Activated CD4-positive, alpha-beta T cell treated with anti-CD3 and anti-CD28 coated beads for 1 hour (primary cell): Measurements from ENCODE around the gene CNTNAP5.

ENCODE experiments used
- DNase-seq: peaks from one replicate; pipeline ENCODE4 v3.0.0-alpha.2; 2020

CNTNAP5 gene

DNA sequence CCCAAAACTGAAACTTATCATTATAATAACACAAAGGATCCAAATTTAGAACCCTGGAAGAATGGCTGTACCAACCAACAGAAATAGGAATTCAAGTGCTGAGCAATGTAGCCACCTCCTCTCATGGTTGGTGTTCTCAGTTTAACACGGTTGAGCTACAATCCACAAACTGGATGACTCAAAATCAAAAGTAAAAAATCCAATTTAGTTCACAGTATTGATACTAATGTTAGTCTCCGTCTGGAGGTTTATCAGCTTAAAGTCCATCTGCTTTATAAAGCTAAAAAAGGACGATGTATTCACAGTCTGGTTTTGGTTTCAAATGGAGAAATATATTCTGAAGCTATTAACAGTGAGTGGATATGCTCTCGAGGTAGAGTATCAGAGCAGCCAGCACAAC is 40.5 kb downstream of the CNTNAP5 start:
- DNase-seq: no peak

DNA sequence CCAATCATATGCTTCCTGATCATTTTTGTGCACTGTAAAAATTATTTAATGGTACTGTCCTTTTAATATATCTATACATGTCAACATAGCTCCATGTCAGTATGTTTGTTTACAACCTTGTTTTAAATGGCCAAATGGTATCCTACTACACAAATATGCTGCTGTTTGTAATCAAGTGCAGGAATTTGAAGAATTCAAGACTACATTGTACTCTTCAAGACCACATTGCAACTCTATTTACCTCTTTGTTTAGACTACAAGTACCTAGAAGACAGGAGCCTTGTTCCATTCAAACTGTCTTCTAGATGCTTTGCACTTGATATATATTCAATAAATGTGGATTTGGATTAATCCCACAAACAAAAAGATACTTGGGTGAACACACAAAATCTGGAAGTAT is 41.7 kb downstream of the CNTNAP5 start:
- DNase-seq: no peak

DNA sequence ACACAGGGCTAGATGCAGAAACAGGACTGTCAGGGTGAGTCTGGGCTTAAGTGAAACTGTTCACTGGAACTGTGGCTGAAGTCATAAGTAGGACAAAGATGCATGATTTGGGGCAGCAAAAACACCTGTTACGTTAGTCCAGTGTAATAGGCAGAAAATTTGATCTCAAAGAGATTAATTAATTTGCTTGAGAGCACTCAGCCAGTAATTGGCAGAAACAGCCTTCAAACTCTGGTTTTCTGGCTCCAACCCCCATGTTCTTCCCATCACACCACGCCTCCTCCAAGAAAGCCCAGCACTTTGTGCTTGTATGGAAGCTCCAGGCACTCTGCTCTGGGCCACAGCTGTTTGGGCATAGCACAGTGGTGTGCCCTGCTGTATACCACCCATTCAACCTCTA is 54.0 kb downstream of the CNTNAP5 start:
- DNase-seq: no peak

DNA sequence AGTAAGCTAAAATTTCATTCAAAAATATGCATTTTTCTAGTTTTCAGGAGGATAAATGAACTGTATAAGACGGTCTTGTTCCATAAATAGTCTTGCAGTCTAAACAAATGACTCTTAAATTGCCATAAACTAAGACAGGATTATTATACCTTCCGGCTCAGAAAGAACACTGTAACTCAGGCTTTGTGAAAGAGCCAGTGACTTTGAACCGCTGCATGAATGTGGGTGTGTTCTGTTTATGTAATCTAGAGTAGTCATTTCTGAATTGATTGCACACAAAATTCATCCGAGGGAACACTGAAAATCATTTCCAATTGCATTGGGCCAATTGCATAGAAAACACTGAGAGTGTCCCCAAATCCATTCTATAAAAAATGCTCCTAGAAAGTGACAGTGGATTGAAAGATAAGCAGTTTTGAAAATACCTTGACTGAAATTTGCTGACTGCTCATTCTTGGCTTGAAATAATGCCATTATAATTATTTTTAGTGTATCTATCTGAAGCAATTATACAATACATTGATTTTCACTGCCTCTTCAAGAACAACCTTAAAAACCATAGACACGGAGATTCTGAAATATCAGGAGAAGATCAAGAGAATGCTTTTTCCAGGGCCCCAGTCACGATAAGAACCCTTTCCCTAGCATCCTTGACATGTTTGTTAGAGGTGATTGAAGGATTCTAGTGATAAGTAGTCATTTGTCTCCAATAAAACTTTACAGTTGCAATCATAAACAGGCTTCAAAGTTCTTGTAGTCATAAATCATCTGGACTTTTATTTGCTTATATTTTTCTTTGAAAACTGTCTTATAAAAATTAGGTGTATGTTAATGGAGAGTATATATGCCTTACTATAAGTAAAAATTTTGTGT is 55.4 kb downstream of the CNTNAP5 start:
- no peak for DNase-seq

DNA sequence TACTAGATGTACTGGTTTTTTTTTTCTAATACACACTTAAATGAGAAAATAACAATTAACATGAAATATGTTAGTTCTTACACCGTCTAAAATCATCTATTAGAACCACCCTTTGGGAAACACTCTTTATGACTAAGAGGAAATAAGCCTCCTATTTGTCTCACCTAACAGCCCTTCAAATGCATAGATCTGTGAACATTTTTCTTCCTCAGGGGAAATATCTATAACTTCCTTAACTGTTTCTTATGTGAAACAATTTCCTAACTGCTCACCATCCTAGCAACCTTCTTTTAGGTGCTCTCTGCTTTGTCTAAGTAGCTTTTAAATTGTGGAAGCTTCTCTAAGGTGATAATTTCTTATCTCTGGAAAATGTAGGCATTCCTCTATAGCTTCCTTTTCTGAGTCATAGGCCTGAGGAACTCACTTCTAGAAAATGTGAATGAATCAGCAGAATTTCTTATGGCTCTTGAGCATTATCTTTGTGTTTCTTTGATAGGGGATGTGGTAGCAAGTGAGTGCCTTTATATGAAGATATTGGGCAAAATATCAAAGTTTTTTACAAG is 56.1 kb downstream of the CNTNAP5 start:
- no peak for DNase-seq

DNA sequence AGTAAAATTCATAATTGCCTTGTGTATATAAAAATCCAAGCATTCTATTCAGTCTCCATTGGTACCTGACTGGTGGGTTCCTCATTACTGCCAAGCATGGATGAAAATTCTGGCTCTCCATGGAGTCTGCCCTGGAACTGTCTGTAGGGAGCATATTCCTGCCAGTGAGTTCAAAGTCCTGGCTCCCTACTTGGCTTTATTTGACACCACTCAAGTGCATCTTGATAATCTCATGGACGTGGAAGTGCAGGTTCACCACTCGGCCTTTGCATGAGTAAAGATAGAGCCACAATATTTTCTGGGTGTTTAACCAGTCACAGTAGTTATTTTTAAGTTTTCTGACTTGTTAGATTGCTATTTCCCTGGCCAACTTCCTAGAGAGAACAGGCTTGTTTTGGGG is 63.5 kb downstream of the CNTNAP5 start:
- no peak for DNase-seq

DNA sequence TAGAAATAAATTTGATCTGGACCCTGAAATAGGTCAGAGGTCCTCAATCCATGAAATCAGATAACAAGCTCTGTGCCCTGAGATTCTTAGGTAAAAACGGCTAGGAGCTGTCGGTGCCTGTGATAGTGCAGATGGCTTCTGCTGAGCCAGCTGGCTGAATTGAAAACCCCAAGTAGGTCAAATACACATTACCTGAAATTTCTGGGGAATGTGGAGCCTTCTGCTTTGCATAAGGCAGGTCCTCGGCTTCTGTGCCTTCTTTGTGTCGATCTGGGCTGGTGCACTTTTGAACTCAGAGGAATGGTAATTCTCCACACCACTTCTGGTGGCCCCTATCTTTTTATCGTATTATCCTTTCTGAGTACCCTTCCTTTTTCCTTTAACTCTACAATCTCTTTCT is 66.6 kb downstream of the CNTNAP5 start:
- DNase-seq: no peak

DNA sequence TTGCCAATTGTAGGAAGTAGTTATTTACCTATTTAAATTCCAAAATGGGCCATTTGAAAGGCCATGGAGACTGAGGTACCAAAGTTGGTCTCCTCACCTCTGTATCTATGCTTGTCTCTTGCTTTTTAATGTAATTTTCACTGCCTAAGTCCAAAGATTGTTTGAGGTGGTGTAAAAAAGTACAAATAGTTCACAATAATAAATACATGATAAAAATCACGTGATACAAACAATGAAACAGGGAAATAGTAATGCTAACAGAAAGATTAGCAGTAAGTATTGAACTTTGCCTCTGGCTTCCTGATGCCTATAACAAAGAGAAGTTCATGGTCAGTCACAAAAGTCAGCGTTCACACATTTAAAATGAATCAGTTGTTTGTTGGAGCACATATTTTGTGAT is 67.6 kb downstream of the CNTNAP5 start:
- no peak for DNase-seq

DNA sequence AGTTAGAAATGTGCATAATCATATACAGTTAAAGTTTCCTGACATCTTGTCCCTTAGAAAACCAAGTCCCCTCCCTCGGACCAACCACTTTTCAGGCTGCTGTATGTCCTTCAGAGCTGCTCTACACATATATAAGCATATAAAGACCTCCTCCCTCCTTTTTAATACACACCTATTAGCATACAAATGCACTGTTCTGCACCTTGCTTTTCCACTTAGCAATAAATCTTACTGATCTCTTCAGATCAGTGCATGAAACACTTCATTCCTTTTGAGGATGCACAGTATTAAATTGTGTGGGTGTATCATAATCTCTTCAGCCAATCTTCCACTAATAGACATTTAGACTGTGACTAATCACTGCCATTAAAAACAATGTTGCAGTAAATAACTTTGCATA is 79.8 kb downstream of the CNTNAP5 start:
- DNase-seq: no peak

DNA sequence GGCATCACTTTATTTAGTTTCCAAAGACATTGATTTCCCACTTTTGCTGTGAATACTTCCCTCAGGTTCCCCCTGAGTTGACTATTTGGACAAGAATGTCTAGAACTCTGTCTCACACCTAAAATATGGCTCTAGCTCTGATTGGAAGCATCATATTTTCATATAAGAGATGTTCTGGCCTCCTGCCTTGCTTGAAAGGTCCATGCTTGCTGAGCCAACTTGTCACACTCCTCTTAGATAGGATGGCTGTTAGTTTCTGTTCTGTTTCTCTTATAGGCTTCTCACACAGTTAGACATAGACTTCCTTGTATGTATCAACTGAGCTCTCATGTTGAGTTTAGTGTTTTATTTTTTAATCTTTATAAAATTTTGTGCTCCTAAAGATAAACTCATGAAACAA is 87.1 kb downstream of the CNTNAP5 start:
- DNase-seq: no peak

DNA sequence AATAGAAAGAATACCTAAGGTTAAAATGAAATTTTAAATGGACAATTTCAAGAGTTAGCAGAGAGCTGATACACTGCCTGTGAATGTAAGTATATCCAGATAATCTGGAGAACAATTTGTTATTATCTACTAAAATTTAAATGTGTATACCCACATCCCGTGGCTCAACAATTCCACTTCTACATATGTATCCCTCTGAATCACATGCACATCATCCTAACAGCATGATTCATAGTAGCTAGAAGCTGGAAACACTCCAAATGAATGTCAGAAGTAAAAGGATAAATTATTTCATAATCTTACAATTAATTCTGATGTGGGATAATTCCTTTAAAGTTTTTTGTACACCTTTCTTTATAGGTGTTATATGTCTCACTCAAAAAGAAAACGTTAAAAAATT is 87.9 kb downstream of the CNTNAP5 start:
- no peak for DNase-seq

DNA sequence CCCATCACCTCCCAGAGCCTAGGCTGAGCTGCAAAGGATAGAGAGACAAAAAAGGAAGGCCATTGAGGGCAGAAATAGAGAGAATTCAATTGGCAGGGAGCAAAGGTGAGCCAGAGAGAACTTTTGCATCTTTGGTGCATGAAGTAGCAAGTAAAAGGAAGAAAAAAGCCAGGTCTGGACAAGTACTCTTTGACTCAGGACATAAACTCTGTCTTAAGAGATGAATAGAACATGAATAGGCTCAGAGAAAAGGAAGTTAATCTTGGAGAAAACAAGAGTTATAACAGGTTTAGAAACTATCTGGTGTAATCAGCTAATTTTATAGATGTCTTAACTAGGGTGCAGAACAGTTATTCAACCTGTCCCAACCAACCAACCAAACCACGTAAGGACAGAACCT is 95.2 kb downstream of the CNTNAP5 start:
- no peak for DNase-seq

DNA sequence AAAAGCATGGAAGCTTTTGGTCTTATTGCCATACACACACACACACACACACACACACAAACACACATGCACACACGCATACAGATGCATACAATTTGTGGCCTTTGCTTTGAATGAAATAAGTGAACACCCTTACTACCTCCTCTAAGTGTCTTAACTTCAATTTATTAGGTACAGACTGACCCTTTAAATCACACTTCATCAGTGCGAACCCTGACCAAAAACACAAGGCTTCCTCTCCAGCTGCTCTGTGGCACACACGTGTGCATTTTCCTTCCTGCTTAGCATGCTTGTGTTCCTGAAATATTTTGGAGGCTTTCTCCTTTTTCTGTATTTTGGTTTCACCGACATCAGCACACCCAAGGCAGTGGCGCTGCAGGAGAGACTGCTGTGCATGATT is 96.0 kb downstream of the CNTNAP5 start:
- no peak for DNase-seq

DNA sequence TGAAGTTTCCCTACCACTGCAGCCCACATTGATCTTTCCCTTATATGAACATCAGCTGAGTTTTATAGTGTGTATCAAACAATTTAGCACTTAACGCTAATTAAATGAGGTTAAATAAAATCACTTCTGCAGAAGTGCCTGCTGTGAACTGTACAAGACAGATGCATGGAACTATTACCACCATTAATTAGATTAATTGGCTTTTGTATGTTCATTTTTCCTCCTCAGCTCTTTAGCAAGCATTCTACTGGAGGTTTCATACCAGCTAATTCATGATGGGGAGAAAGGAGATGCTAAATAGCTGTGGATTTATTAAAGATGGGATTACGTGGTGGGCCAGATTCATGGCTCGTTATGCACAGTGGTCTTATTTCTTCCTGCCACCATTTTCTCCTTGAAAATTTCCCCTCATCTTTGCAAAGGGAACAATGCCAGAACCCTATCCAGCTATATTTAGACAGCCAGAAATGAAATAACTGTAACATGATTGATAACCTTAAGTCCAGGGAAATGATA is 96.7 kb downstream of the CNTNAP5 start:
- no peak for DNase-seq

DNA sequence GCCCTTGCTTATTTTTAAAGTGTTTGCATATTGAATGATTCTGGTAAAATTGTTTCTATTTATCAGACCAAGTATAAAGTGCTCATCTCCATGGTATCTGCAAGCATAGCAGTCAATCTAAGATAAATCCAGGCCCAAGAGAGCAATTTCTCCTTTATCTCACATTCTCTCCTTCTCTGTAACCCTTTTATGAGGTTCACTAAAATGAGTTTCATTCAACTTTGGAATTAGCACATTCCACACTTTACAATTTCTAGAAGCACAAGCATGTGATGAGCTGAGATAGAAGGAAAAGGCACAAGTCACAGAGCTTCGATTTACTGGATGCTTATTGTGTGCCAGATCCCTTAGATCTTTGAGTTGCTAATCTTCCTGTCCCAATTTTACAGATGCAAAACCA is 97.3 kb downstream of the CNTNAP5 start:
- no peak for DNase-seq

DNA sequence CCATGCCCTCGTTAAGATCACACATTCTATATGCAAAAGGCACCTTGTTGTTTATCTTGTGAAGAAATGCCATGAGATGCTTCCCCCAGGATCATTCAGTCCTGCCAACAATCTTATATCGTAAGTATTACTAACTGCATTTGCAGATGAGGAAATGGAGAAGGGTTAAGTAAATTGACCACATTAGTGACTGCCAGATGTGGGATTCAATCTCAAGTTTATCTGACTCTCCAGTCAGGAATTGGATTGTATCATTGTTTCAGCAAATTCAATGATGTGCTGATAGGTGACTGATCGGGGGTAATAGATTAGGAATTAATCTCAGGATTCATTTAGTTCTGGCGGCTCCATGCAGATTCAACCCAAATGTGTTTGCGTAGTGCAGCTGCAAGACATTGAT is 106.2 kb downstream of the CNTNAP5 start:
- no peak for DNase-seq

DNA sequence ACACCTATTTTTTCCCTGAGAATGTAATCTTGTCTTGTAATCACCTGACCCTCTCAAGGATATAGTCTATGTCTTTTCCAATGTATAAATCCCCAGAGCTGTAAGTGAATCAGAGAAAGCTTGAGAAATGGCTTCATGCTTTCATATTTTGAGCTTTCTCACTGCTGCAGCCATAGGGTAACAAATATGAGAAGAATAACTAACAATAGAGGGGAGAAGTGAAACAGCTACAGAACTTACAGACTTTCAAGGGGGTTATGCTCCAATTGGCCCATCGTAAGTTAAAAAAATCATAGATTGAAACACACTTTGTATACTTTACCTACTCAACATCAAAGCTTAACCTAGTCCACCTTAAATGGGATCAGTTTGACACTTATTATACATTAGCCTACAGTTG is 111.0 kb downstream of the CNTNAP5 start:
- DNase-seq: no peak

DNA sequence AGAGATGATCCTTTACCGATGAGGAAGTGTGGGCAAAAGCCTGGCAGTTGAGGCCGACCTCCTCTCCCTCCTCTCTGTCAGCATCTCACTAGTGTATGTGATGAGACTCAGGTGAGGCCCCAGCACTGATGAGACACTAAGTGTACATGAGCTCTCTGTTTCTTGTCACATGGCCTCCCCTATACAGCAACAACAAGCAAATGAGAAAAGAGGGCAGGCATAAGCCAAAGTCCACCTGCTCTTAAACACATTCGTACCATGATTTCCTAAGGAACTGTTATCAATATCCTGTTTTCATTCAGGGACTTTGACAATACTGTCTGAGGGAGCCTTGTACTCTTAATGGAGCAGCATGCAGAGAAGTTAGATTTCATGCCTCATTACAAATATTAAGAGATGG is 113.0 kb downstream of the CNTNAP5 start:
- no peak for DNase-seq

DNA sequence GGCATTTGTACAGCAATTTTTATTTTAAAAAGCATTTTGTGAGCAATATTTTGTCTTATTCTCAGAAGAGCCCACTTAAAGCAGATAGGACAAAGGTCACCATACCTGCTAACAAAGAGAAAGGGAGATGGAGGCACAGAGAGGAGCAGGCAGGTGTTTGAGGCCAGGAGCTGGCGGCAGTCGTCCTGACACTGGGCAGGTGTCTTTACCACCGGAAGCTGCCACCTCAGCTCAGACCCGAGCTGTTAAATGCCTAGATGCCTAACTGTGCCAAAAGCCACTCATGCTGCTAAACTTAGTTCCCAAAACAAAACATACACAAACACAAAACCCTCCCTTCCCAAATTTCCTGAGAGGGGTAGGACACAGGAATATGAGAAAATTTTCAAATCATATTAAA is 120.9 kb downstream of the CNTNAP5 start:
- no peak for DNase-seq

DNA sequence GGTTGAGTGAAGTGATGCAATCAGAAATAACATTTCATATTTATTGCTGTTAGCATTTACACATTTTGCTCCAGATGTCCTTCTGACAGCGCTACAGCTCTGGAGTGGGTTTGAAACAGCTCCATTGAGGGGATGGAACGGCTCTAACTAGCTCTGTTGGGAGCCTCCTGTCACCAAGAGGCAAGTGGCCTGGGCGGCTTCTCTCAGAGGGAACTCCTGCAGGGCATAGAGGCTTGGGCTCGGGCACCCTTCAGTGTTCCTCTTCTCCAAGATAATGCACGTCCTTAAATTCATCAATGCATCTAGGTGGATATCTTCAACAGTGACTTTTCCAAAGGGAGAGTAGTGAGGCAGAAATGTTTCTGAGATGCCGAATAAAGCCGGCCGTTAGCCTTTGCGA is 122.5 kb downstream of the CNTNAP5 start:
- DNase-seq: no peak

DNA sequence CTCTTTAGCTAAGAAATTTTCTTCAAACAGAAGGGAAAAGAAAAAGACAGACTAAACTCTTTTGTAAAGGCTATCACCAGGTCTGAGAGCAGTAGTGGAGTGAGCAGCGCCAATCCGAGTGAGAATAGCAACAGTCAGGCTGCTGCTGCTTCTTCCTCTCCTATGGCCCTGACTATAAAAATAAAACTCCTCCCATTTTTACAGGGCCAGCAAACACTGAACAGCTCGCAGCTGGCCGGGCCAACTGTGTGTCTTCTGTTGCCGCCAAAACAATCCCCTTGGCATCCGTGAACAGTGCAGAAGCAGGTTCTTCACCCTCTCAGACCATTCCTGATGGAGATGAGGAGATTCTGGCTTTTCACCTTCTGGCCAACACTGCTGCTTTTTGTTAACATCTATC is 124.5 kb downstream of the CNTNAP5 start:
- no peak for DNase-seq

DNA sequence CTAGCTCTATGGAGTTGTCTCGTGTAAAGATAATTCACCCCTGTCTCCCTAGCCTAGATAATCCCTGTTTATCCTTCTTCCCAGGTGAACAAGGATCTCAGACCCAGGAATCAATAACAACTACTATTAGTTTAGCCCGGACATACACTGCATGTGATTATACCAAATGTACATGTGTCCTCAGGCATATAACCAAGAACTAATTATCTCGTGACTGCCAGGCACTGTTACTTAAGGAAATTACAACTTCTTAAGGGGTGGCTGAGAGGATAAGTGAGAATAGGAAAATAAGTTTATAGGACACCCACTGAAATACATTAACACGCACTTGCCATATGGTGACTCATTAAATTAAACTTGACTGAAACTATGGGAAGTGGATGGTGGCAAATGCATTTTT is 126.6 kb downstream of the CNTNAP5 start:
- DNase-seq: no peak

DNA sequence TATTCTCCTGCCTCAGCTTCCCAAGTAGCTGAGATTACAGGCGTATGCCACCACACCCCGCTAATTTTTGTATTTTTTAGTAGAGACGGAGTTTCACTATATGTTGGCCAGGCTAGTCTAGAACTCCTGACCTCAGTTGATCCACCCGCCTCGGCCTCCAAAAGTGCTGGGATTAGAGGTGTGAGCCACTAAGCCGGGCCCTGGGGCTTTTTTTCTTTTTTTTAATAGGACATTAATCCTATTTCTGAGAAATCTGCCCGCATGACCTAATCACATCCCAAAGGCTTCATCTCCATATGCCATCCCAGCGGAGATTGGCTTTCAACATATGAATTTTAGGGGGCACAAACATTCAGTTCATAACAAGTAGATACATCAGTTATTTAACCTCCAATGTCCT is 128.6 kb downstream of the CNTNAP5 start:
- no peak for DNase-seq

DNA sequence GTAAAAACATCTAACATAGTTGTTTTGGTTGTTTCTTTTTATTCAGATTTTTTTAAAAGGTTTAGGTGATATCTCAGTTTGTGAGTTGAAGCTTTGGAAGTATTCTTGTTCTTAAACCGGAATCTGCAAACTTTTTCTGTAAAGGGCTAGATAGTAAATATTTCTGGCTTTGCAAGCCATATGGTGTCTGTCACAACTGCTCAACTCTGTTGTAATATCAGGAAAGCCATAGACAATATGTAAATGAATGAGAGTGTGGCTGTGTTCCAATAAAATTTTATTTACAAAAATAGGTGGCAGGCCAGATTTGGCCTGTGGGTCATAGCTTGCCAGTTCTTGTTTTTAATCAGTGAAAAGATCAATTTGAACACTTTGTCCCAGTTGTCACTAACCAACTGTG is 134.1 kb downstream of the CNTNAP5 start:
- no peak for DNase-seq

DNA sequence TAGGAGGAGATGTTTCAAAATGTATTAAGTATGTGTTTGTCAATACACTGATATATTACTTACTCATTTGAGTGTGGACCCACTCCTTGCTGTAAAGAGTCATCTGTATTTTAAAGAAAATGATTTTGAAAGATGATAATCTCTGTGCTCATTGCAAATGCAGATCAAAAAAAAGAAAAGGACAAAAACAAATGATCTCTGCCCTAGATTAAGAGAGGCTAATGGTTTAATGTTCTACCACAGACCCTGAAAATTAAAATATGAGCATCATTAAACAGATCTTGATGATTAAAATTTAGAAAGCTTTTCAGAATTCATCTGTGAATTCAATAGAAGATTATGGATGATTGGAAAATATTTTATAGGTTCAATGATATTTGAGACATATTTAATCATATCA is 136.5 kb downstream of the CNTNAP5 start:
- DNase-seq: no peak
